Head of caudate nucleus (tissue), 42 donors: ENCODE data around the gene TBX1.

Experiments
- DNase-seq, 42 donors: peaks; one replicate each; pipeline versions ENCODE4 v3.0.0 to v3.0.0-alpha.2; 2020 to 2021; ENCODE audit warnings: mixed read lengths in 7 of 42
- intact Hi-C: fragments of 100-400 bp; cut with DNase I; formaldehyde crosslinking; loops from one replicate; pipeline ENCODE4 v1.15.0; 2022

TBX1 gene

GRCh38 chr22:19759427-19760057 lies 1.0 kb upstream of the TBX1 start:
- intact Hi-C loops, result no loop called here
- DNase-seq, result no peak

- intact Hi-C loops, result no loop called here
- DNase-seq, result no peak
Observed at GRCh38 chr22:19760951-19761724, 560 bp downstream of the TBX1 start.

- no peak for DNase-seq
- intact Hi-C loops, result no loop called here
Observed at GRCh38 chr22:19761725-19762567, 1.4 kb downstream of the TBX1 start.

- DNase-seq, result no peak
- intact Hi-C loops, result no loop called here
Observed at GRCh38 chr22:19762568-19763457, 2.2 kb downstream of the TBX1 start.

- no peak for DNase-seq
- intact Hi-C loops, result no loop called here
Observed at GRCh38 chr22:19763458-19764298, 3.1 kb downstream of the TBX1 start.

GRCh38 chr22:19764299-19764593 lies 3.7 kb downstream of the TBX1 start:
- no peak for DNase-seq
- intact Hi-C loops, result no loop called here

- no peak for DNase-seq
- intact Hi-C loops, result no loop called here
Observed at GRCh38 chr22:19764636-19765476, 4.3 kb downstream of the TBX1 start.

- intact Hi-C loops, result no loop called here
- DNase-seq, result no peak
Observed at GRCh38 chr22:19765477-19766239, 5.1 kb downstream of the TBX1 start.

GRCh38 chr22:19766240-19766510 lies 5.6 kb downstream of the TBX1 start:
- DNase-seq, result no peak
- intact Hi-C loops, result no loop called here

GRCh38 chr22:19766511-19767426 lies 6.2 kb downstream of the TBX1 start:
- DNase-seq, result no peak
- intact Hi-C loops, result no loop called here

GRCh38 chr22:19767427-19768341 lies 7.1 kb downstream of the TBX1 start:
- intact Hi-C loops, result no loop called here
- DNase-seq, result no peak

- intact Hi-C loops, result no loop called here
- DNase-seq, result no peak
Observed at GRCh38 chr22:19769393-19769715, 8.8 kb downstream of the TBX1 start.

GRCh38 chr22:19770349-19771220 lies 10.0 kb downstream of the TBX1 start:
- intact Hi-C loops, result no loop called here
- DNase-seq, result no peak

GRCh38 chr22:19772422-19772672 lies 11.8 kb downstream of the TBX1 start:
- intact Hi-C loops, result no loop called here
- no peak for DNase-seq
